Muscle of leg (tissue), 11 donors: ENCODE results near the gene ELOA2. TPM values are rescaled to one million over a fixed set of nuclear protein-coding genes. Genes with fewer than 3 reads are reported as not detected.
"Not testable (repeated sequence)": the region's sequence is repeated elsewhere in the genome, so short reads cannot be mapped to it uniquely, and the experiment has no call there.

ENCODE experiments used
- DNase-seq: peaks from one replicate; pipeline ENCODE4 v3.0.0; 2013
- H3K27ac ChIP-seq: one replicate; pipeline ENCODE4 v1.5.1; 2013; ENCODE audit warnings: mild to moderate bottlenecking, low read length, control low read depth
- H3K27me3 ChIP-seq: one replicate; pipeline ENCODE4 v1.6.1; 2013; ENCODE audit warnings: low read length; ENCODE audit not compliant: control insufficient read depth, insufficient read depth
- H3K36me3 ChIP-seq: one replicate; pipeline ENCODE4 v1.6.1; 2013; ENCODE audit warnings: low read length; ENCODE audit not compliant: control insufficient read depth, insufficient read depth
- H3K4me1 ChIP-seq: one replicate; pipeline ENCODE4 v1.6.1; 2013; ENCODE audit warnings: low read length; ENCODE audit not compliant: control insufficient read depth, insufficient read depth
- H3K4me3 ChIP-seq: one replicate; pipeline ENCODE4 v1.5.1; 2013; ENCODE audit warnings: low read length, control low read depth
- H3K9me3 ChIP-seq: replicated peaks from 2 replicates; pipeline ENCODE4 v1.6.1; 2013; ENCODE audit warnings: low read depth, low read length; ENCODE audit not compliant: control insufficient read depth
- WGBS: methylation state at CpG from one replicate; pipeline ENCODE4 v1.1.5; 2013; ENCODE audit warnings: missing lambda C conversion rate; ENCODE audit not compliant: insufficient coverage; 5-methylcytosine and 5-hydroxymethylcytosine counted together
- polyA plus RNA-seq, 8 donors: library from polyadenylated mRNA; unstranded; fragments of 120-200 nt; gene quantifications; one replicate each; pipeline versions ENCODE4 v1.2.1 to v1.2.3, GENCODE V29; 2013; ENCODE audit warnings: inconsistent platforms in 1 of 8, low replicate concordance in 1 of 8; ENCODE audit not compliant: insufficient read length in 8 of 8, insufficient read depth in 1 of 8
- total RNA-seq: library from RNA; stranded (reverse); fragments of 120-200 nt; gene quantifications from one replicate; pipeline ENCODE4 v1.2.4, GENCODE V29; 2013

The ELOA2 gene
- total and polyA plus RNA-seq, 9 donors: 0.05 to 0.12 (median 0.07) TPM; not detected in 6

DNA sequence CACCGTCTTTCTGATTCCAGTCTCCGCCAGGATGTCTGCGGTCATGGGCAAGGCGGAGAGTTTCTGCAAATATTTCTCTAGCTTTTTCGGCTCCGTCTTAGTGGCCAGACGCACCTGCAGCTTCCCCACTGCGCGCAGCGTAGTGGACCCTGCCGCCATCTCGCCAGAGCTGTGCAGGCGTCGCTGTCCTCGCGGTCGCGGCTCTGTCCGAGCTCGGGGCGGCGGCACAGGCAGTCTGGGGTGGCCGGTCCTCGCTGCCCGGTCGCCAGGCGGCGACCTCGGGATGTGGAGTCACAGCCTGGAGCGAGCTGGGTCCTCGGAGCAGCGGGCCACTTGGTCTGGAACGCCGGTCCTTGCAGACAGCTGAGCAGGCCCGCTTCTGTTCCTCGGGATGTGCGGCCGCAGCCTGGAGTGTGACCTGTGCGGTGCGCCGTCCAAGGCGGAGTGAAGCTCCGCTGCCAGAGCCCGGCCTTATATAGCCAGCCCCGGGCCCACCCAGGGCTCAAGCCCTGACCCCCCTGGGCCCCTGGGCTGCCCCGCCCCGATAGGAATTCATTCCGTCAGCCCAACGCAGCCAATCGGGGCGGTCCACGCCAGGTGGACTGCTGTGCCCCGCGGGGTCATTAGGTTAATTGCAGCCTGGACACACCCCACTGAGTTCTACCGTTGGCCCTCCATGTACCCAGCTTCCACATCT is 11.5 kb downstream of the ELOA2 start:
- not testable (repeated sequence) for DNase-seq, H3K27me3 ChIP-seq, H3K36me3 ChIP-seq, H3K4me3 ChIP-seq, H3K4me1 ChIP-seq, H3K27ac ChIP-seq
- no CpG with 5 or more reads among the region's 55 CpGs for WGBS
- H3K9me3 ChIP-seq: peaks cover 11% of the 10 kb centered on the region

DNA sequence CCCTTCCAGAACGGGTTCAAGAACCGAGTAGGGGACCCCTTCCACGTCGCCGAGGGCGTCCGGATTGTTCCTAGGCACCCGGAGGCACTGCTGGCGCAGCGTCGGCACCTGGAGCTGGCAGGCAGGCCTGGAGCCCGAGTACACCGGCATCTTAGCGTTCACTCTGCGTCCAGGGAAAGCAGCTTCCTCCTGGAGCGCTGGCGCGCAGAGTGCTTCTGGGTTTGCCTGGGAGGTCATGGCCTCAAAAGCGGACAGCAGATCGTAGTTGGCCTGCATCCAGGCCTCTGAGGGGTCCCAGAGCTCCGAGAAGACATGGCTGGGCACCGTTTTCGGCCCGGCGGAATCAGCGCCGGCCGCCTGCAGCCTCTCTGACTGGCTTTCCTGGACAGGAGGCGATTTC is 12.6 kb downstream of the ELOA2 start:
- WGBS: no CpG with 5 or more reads among the region's 29 CpGs
- H3K27me3 ChIP-seq, H3K4me3 ChIP-seq, DNase-seq, H3K9me3 ChIP-seq, H3K27ac ChIP-seq, H3K4me1 ChIP-seq, H3K36me3 ChIP-seq: not testable (repeated sequence)

DNA sequence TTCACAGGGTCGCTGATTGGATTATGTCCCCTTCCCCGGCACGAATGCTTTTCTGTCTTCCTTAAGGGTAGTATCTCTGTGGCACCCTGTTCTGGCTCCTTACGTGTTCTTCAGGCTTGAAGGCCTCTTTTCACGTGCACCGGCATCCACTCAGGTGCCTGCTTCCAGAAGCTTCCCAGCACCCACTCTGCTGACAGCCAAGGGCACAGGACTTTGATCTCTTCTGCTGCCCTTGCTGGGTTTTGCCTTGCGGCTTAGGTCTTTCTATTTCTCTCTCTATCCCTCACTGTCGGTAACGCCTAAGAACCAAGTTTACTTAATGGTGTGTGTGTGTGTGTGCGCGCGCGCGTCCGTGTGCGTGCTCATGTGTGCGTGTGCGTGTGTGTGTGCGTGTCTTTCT is 14.7 kb downstream of the ELOA2 start:
- not testable (repeated sequence) for H3K27me3 ChIP-seq, H3K36me3 ChIP-seq, H3K27ac ChIP-seq, H3K4me3 ChIP-seq, DNase-seq, H3K4me1 ChIP-seq, H3K9me3 ChIP-seq
- no CpG with 5 or more reads among the region's 19 CpGs for WGBS

DNA sequence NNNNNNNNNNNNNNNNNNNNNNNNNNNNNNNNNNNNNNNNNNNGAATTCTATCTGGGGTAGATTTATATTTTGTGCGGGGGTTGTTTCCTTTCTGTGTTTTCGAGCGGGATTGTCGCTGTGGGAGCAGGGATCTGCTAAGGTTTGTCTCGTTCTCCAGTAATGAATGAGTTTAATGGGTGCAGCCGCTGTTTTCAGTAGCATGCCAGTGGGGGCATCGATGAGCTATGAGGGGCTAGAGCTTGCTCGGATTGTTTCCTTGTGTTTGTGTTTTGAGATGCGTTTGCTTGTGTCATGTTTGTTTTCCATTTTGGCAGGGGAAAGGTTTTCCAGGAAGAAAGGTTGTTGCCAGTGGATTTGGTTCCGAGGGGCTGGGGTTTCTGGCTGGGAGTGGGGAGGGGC is 15.6 kb downstream of the ELOA2 start:
- not testable (repeated sequence) for H3K36me3 ChIP-seq, H3K27me3 ChIP-seq, DNase-seq, H3K27ac ChIP-seq, H3K9me3 ChIP-seq, H3K4me1 ChIP-seq, H3K4me3 ChIP-seq
- WGBS: no CpG with 5 or more reads among the region's 10 CpGs

Other genes with a start within 250 kb of the ELOA2 start
- 30.4 TPM for gene PIAS2, start 118.1 kb downstream of the ELOA2 start, total RNA-seq
- gene PIAS2, start 118.1 kb downstream of the ELOA2 start, polyA plus RNA-seq: 10 to 100 TPM; 17.2 to 25.4 (median 21.2) TPM
- 5.0 TPM for gene KATNAL2, start 118.0 kb downstream of the ELOA2 start, total RNA-seq
- gene KATNAL2, start 118.0 kb downstream of the ELOA2 start, polyA plus RNA-seq: 10 to 100 TPM in 1 of 8 donors, 1 to 10 TPM in 7; 4.2 to 10.7 (median 7.9) TPM
- gene HDHD2, start 114.9 kb upstream of the ELOA2 start, total RNA-seq: 16.8 TPM
- gene HDHD2, start 114.9 kb upstream of the ELOA2 start, polyA plus RNA-seq: 10 to 100 TPM; 15.3 to 24.5 (median 20.6) TPM
- gene IER3IP1, start 140.7 kb upstream of the ELOA2 start, total RNA-seq: 20.0 TPM
- 10 to 100 TPM; 19.9 to 27.2 (median 21.5) TPM for gene IER3IP1, start 140.7 kb upstream of the ELOA2 start, polyA plus RNA-seq
- gene SKOR2, start 216.0 kb upstream of the ELOA2 start, total RNA-seq: not detected
- under 1 TPM in 1 of 8 donors, not detected in 7; 0.03 TPM for gene SKOR2, start 216.0 kb upstream of the ELOA2 start, polyA plus RNA-seq